ENCODE measurements around the gene TAAR8. TPM values are rescaled to one million over a fixed set of nuclear protein-coding genes. Genes with fewer than 3 reads are reported as not detected.
"Not testable (repeated sequence)": the region's sequence is repeated elsewhere in the genome, so short reads cannot be mapped to it uniquely, and the experiment has no call there.

Gene TAAR8
- not detected in 2 replicates for total RNA-seq (2014; rRNA removed; shearing (Covaris generic))

GRCh38 chr6:132552372-132552771, at the start of gene TAAR8:
Gene TAAR8, plus strand, starts transcription at chr6:132552672. Its CDS starts 21 bp downstream, at chr6:132552693.
- DNase-seq (ENCODE audit: low read depth): no peak

GRCh38 chr6:132504757-132505156, 47.7 kb upstream of the TAAR8 start:
- DNase-seq (ENCODE audit: low read depth): no peak

- DNase-seq (ENCODE audit: low read depth): no peak
Measured at GRCh38 chr6:132505158-132505557, 47.3 kb upstream of the TAAR8 start.

GRCh38 chr6:132506461-132506860, 46.0 kb upstream of the TAAR8 start:
- no peak for DNase-seq (ENCODE audit: low read depth)

GRCh38 chr6:132506869-132507808, 45.3 kb upstream of the TAAR8 start:
- no peak for DNase-seq (ENCODE audit: low read depth)

- no peak for DNase-seq (ENCODE audit: low read depth)
Measured at GRCh38 chr6:132511210-132511830, 41.2 kb upstream of the TAAR8 start.

GRCh38 chr6:132511831-132512220, 40.6 kb upstream of the TAAR8 start:
- no peak for DNase-seq (ENCODE audit: low read depth)

GRCh38 chr6:132512342-132512637, 40.2 kb upstream of the TAAR8 start:
- no peak for DNase-seq (ENCODE audit: low read depth)

GRCh38 chr6:132512638-132513632, 39.5 kb upstream of the TAAR8 start, which contains the start of gene STX7:
Gene STX7, minus strand, starts transcription at chr6:132513116. Its CDS starts 9,586 bp downstream, at chr6:132503530.
- peak; percentile 92 for DNase-seq (ENCODE audit: low read depth)

- no peak for DNase-seq (ENCODE audit: low read depth)
Measured at GRCh38 chr6:132513831-132514545, 38.5 kb upstream of the TAAR8 start.

- no peak for DNase-seq (ENCODE audit: low read depth)
Measured at GRCh38 chr6:132515386-132515785, 37.1 kb upstream of the TAAR8 start.

GRCh38 chr6:132520953-132521352, 31.5 kb upstream of the TAAR8 start:
- DNase-seq (ENCODE audit: low read depth): peak; percentile 82

- peak; percentile 34 for DNase-seq (ENCODE audit: low read depth)
Measured at GRCh38 chr6:132524646-132525045, 27.8 kb upstream of the TAAR8 start.

- DNase-seq (ENCODE audit: low read depth): no peak
Measured at GRCh38 chr6:132525866-132526265, 26.6 kb upstream of the TAAR8 start.

- peak; percentile 75 for DNase-seq (ENCODE audit: low read depth)
Measured at GRCh38 chr6:132526461-132526860, 26.0 kb upstream of the TAAR8 start.

GRCh38 chr6:132527791-132528190, 24.7 kb upstream of the TAAR8 start:
- peak; percentile 80 for DNase-seq (ENCODE audit: low read depth)

GRCh38 chr6:132530293-132530974, 22.0 kb upstream of the TAAR8 start:
- peak; percentile 70 for DNase-seq (ENCODE audit: low read depth)

- not testable (repeated sequence) for DNase-seq (ENCODE audit: low read depth)
Measured at GRCh38 chr6:132534546-132534945, 17.9 kb upstream of the TAAR8 start.

GRCh38 chr6:132537145-132537544, 15.3 kb upstream of the TAAR8 start:
- DNase-seq (ENCODE audit: low read depth): no peak

- DNase-seq (ENCODE audit: low read depth): no peak
Measured at GRCh38 chr6:132537977-132538376, 14.5 kb upstream of the TAAR8 start, which contains the start of gene TAAR9. Gene TAAR9, plus strand, starts transcription at chr6:132538277. Its CDS starts 13 bp downstream, at chr6:132538290.

Data from M059J (cell line).